SK-N-SH treated with all-trans-retinoic acid at 6 μM for 48 hours (cell line): ENCODE results near the gene CYTIP.

Experiments
- CSDC2 ChIP-seq: fragments of 250-450 bp; sonication (Bioruptor Pico); IDR thresholded peaks from 2 replicates; pipeline ENCODE4 v1.5.0; 2020; ENCODE audit warnings: mild to moderate bottlenecking, moderate library complexity
- ISL1 ChIP-seq: fragments of 250-450 bp; sonication (Bioruptor Pico); IDR thresholded peaks from 2 replicates; pipeline ENCODE4 v2.1.2; 2022; ENCODE audit warnings: mild to moderate bottlenecking, moderate library complexity
- OSR1 ChIP-seq: fragments of 250-450 bp; sonication (Bioruptor Pico); IDR thresholded peaks from 2 replicates; pipeline ENCODE4 v1.8.0; 2022; ENCODE audit warnings: moderate library complexity, mild to moderate bottlenecking, inconsistent platforms
- PPARA ChIP-seq: fragments of 250-450 bp; sonication (Bioruptor Pico); IDR thresholded peaks from 2 replicates; pipeline ENCODE4 v1.5.0; 2020; ENCODE audit warnings: mild to moderate bottlenecking, borderline replicate concordance
- RARB ChIP-seq: fragments of 250-450 bp; sonication (Bioruptor Pico); IDR thresholded peaks from 2 replicates; pipeline ENCODE4 v1.8.0; 2021; ENCODE audit warnings: mild to moderate bottlenecking, moderate library complexity
- ZC3H10 ChIP-seq: fragments of 250-450 bp; sonication (Bioruptor Pico); IDR thresholded peaks from 2 replicates; pipeline ENCODE4 v1.5.1; 2021; ENCODE audit warnings: mild to moderate bottlenecking, moderate library complexity
- ZFP3 ChIP-seq: fragments of 250-450 bp; sonication (Bioruptor Pico); IDR thresholded peaks from 2 replicates; pipeline ENCODE4 v1.5.0; 2020; ENCODE audit warnings: mild to moderate bottlenecking, moderate library complexity
- ZFP30 ChIP-seq: fragments of 450-650 bp; formaldehyde crosslinking; IDR thresholded peaks from 2 replicates; pipeline ENCODE4 v1.5.0; 2022; ENCODE audit warnings: mild to moderate bottlenecking, moderate library complexity
- TF ChIP-seq, protein P1 (sequence below): fragments of 250-450 bp; sonication (Bioruptor Pico); IDR thresholded peaks from 2 replicates; pipeline ENCODE4 v1.8.0; 2021; ENCODE audit warnings: low read depth, mild to moderate bottlenecking, moderate library complexity, borderline replicate concordance
- TF ChIP-seq, protein P2 (sequence below): fragments of 250-450 bp; sonication (Bioruptor Pico); IDR thresholded peaks from 2 replicates; pipeline ENCODE4 v1.5.1; 2021; ENCODE audit warnings: mild to moderate bottlenecking, moderate library complexity
- TF ChIP-seq, protein P3 (sequence below): fragments of 250-450 bp; sonication (Bioruptor Pico); IDR thresholded peaks from 2 replicates; pipeline ENCODE4 v1.5.1; 2020; ENCODE audit warnings: low read depth, mild to moderate bottlenecking, moderate library complexity
- TF ChIP-seq, protein P4 (sequence below): fragments of 250-450 bp; sonication (Bioruptor Pico); IDR thresholded peaks from 2 replicates; pipeline ENCODE4 v1.8.0; 2020; ENCODE audit warnings: mild to moderate bottlenecking, moderate library complexity, borderline replicate concordance

DNA sequence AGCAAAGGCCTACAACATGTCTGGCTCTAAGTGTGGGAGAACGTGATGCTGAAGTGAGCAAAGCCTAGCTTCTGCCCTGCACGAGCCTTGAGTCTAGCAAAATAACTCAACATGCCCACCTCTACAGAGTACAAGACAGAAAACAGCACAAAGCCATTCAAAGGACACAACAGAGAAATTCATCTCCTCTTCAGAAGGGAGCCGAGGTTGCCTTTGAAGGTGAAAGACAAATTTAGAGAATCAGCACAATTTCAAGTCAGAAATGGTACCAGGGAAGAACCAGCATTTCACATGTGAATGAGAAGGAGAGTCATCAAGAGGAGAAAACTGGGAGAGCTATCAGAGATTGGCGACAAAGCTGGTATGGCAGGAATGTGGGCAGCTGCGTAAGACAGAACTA lies 21.7 kb upstream of the CYTIP start:
- TF ChIP-seq, protein P1, sequence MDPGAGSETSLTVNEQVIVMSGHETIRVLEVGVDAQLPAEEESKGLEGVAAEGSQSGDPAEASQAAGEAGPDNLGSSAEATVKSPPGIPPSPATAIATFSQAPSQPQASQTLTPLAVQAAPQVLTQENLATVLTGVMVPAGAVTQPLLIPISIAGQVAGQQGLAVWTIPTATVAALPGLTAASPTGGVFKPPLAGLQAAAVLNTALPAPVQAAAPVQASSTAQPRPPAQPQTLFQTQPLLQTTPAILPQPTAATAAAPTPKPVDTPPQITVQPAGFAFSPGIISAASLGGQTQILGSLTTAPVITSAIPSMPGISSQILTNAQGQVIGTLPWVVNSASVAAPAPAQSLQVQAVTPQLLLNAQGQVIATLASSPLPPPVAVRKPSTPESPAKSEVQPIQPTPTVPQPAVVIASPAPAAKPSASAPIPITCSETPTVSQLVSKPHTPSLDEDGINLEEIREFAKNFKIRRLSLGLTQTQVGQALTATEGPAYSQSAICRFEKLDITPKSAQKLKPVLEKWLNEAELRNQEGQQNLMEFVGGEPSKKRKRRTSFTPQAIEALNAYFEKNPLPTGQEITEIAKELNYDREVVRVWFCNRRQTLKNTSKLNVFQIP (CRISPR knock-in tag): no peak
- TF ChIP-seq PPARA (no peak), ISL1 (CRISPR knock-in tag) (no peak), ZFP3 (CRISPR knock-in tag) (no peak), ZFP30 (CRISPR knock-in tag) (no peak), OSR1 (CRISPR knock-in tag) (no peak), ZC3H10 (CRISPR knock-in tag) (no peak), CSDC2 (CRISPR knock-in tag) (no peak), RARB (CRISPR knock-in tag) (no peak)
- TF ChIP-seq, protein P2, sequence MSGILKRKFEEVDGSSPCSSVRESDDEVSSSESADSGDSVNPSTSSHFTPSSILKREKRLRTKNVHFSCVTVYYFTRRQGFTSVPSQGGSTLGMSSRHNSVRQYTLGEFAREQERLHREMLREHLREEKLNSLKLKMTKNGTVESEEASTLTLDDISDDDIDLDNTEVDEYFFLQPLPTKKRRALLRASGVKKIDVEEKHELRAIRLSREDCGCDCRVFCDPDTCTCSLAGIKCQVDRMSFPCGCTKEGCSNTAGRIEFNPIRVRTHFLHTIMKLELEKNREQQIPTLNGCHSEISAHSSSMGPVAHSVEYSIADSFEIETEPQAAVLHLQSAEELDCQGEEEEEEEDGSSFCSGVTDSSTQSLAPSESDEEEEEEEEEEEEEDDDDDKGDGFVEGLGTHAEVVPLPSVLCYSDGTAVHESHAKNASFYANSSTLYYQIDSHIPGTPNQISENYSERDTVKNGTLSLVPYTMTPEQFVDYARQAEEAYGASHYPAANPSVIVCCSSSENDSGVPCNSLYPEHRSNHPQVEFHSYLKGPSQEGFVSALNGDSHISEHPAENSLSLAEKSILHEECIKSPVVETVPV (CRISPR knock-in tag): no peak
- TF ChIP-seq, protein P3, sequence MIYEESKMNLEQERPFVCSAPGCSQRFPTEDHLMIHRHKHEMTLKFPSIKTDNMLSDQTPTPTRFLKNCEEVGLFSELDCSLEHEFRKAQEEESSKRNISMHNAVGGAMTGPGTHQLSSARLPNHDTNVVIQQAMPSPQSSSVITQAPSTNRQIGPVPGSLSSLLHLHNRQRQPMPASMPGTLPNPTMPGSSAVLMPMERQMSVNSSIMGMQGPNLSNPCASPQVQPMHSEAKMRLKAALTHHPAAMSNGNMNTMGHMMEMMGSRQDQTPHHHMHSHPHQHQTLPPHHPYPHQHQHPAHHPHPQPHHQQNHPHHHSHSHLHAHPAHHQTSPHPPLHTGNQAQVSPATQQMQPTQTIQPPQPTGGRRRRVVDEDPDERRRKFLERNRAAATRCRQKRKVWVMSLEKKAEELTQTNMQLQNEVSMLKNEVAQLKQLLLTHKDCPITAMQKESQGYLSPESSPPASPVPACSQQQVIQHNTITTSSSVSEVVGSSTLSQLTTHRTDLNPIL (CRISPR knock-in tag): no peak
- TF ChIP-seq, protein P4, sequence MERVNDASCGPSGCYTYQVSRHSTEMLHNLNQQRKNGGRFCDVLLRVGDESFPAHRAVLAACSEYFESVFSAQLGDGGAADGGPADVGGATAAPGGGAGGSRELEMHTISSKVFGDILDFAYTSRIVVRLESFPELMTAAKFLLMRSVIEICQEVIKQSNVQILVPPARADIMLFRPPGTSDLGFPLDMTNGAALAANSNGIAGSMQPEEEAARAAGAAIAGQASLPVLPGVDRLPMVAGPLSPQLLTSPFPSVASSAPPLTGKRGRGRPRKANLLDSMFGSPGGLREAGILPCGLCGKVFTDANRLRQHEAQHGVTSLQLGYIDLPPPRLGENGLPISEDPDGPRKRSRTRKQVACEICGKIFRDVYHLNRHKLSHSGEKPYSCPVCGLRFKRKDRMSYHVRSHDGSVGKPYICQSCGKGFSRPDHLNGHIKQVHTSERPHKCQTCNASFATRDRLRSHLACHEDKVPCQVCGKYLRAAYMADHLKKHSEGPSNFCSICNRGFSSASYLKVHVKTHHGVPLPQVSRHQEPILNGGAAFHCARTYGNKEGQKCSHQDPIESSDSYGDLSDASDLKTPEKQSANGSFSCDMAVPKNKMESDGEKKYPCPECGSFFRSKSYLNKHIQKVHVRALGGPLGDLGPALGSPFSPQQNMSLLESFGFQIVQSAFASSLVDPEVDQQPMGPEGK (CRISPR knock-in tag): no peak
